ENCODE results near the gene KIF5A. TPM values are rescaled to one million over a fixed set of nuclear protein-coding genes. Genes with fewer than 3 reads are reported as not detected.

KIF5A gene
- polyA plus RNA-seq, 3 donors = 0.01 TPM; not detected in 2

- peaks cover 81 to 93% (median 91%) of the 10 kb centered on the region in 3 donors for H3K27me3 Mint-ChIP-seq (ENCODE audit: low read depth in 3 of 3)
- no peak for TF ChIP-seq CTCF (IDR thresholded peaks at IDR 0.05)
- H3K27ac Mint-ChIP-seq = no peak overlapping the region
- H3K36me3 Mint-ChIP-seq = peaks cover 3 to 4% of the 10 kb centered on the region in 2 donors
- Histone ChIP-seq H3K79me2 (ENCODE audit: insufficient read depth, low read length) (no peaks in the 10 kb centered on the region), H3K27ac (ENCODE audit: low read depth in 1 of 2, low read length in 2 of 2) (no peak overlapping the region), H2AFZ (ENCODE audit: insufficient read depth, low read depth, low read length, poor library complexity, severe bottlenecking) (no peak overlapping the region), H3K4me3 (replicated peaks in 1 of 3; ENCODE audit: low read depth in 2 of 3, low read length in 3 of 3) (no peak overlapping the region), H4K20me1 (ENCODE audit: insufficient read depth, low read length) (no peaks in the 10 kb centered on the region), H3K4me2 (replicated peaks; ENCODE audit: extremely low read depth, low read length, poor library complexity, severe bottlenecking) (no peak overlapping the region), H3K9ac (ENCODE audit: insufficient read depth, low read length, poor library complexity, severe bottlenecking) (no peak overlapping the region), H3K9me3 (replicated peaks in 1 of 2; ENCODE audit: control insufficient read depth in 1 of 2, insufficient read depth in 1 of 2, low read length in 2 of 2) (peaks cover 0 to 16% of the 10 kb centered on the region in 2 donors), H3K4me1 (ENCODE audit: control insufficient read depth in 1 of 2, insufficient read depth in 2 of 2, low read length in 2 of 2) (peaks cover 16 to 23% of the 10 kb centered on the region in 2 donors), H3K27me3 (ENCODE audit: control insufficient read depth in 2 of 2, insufficient read depth in 2 of 2, low read length in 2 of 2) (peaks cover 46 to 91% of the 10 kb centered on the region in 2 donors), H3K36me3 (replicated peaks in 1 of 2; ENCODE audit: control insufficient read depth in 1 of 2, insufficient read depth in 2 of 2, low read length in 2 of 2) (no peaks in the 10 kb centered on the region)
- peaks cover 0 to 14% (median 2%) of the 10 kb centered on the region in 7 donors for H3K9me3 Mint-ChIP-seq
- intact Hi-C loops (cut with micrococcal nuclease) = no loop called here
- 88% methylated on average over 11 of the region's 11 CpGs for WGBS (ENCODE audit: insufficient coverage)
- H3K4me3 Mint-ChIP-seq = no peak overlapping the region
- DNase-seq = no peak
- peaks cover 19% of the 10 kb centered on the region for H3K4me1 Mint-ChIP-seq
Observed at GRCh38 chr12:57614948-57615500, 65.2 kb downstream of the KIF5A start.

GRCh38 chr12:57615637-57616036, 65.8 kb downstream of the KIF5A start:
- peaks cover 21% of the 10 kb centered on the region for H3K4me1 Mint-ChIP-seq
- no peak overlapping the region for H3K4me3 Mint-ChIP-seq
- 97% methylated on average over 5 of the region's 5 CpGs for WGBS (ENCODE audit: insufficient coverage)

More at GRCh38 chr12:57615637-57616036, 65.8 kb downstream of the KIF5A start:
- Histone ChIP-seq H3K9me3 (replicated peaks in 1 of 2; ENCODE audit: control insufficient read depth in 1 of 2, insufficient read depth in 1 of 2, low read length in 2 of 2) (peaks cover 0 to 23% of the 10 kb centered on the region in 2 donors), H3K27ac (ENCODE audit: low read depth in 1 of 2, low read length in 2 of 2) (no peak overlapping the region), H3K9ac (ENCODE audit: insufficient read depth, low read length, poor library complexity, severe bottlenecking) (no peak overlapping the region), H2AFZ (ENCODE audit: insufficient read depth, low read depth, low read length, poor library complexity, severe bottlenecking) (no peak overlapping the region), H3K4me3 (replicated peaks in 1 of 3; ENCODE audit: low read depth in 2 of 3, low read length in 3 of 3) (no peak overlapping the region), H4K20me1 (ENCODE audit: insufficient read depth, low read length) (no peaks in the 10 kb centered on the region), H3K79me2 (ENCODE audit: insufficient read depth, low read length) (no peaks in the 10 kb centered on the region), H3K4me2 (replicated peaks; ENCODE audit: extremely low read depth, low read length, poor library complexity, severe bottlenecking) (no peak overlapping the region), H3K27me3 (ENCODE audit: control insufficient read depth in 2 of 2, insufficient read depth in 2 of 2, low read length in 2 of 2) (peaks cover 46 to 91% of the 10 kb centered on the region in 2 donors), H3K36me3 (replicated peaks in 1 of 2; ENCODE audit: control insufficient read depth in 1 of 2, insufficient read depth in 2 of 2, low read length in 2 of 2) (no peaks in the 10 kb centered on the region), H3K4me1 (ENCODE audit: control insufficient read depth in 1 of 2, insufficient read depth in 2 of 2, low read length in 2 of 2) (peaks cover 14 to 22% of the 10 kb centered on the region in 2 donors)
- peaks cover 6 to 7% of the 10 kb centered on the region in 2 donors for H3K36me3 Mint-ChIP-seq
- H3K27ac Mint-ChIP-seq = no peak overlapping the region
- peaks cover 81 to 93% (median 91%) of the 10 kb centered on the region in 3 donors for H3K27me3 Mint-ChIP-seq (ENCODE audit: low read depth in 3 of 3)
- no peak for TF ChIP-seq CTCF (IDR thresholded peaks at IDR 0.05)
- DNase-seq = no peak
- intact Hi-C loops (cut with micrococcal nuclease) = no loop called here
- H3K9me3 Mint-ChIP-seq = peaks cover 0 to 15% (median 5%) of the 10 kb centered on the region in 7 donors

Measured in CD14-positive monocyte (primary cell).